Measurements from ENCODE around the gene PCDH9.
"Not testable (repeated sequence)": the region's sequence is repeated elsewhere in the genome, so short reads cannot be mapped to it uniquely, and the experiment has no call there.

PCDH9 gene

DNA sequence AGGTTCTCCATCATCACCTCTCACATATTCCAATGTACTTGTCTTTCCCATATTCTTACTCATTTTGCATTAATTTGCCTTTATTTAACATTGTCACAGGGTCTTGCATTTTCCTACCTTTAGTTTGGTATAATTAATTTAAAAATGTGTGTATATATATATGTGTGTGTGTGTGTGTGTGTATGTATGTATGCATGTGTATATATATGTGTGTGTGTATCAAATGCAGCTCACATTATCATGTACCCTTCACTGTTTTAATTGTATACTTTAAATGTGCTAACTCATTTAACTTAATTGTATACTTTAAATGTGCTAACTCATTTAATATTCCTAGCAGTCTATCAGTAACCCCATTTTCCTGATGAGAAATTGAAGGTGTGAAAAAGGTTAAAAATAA lies 104.5 kb downstream of the PCDH9 start:
- no peak for DNase-seq

DNA sequence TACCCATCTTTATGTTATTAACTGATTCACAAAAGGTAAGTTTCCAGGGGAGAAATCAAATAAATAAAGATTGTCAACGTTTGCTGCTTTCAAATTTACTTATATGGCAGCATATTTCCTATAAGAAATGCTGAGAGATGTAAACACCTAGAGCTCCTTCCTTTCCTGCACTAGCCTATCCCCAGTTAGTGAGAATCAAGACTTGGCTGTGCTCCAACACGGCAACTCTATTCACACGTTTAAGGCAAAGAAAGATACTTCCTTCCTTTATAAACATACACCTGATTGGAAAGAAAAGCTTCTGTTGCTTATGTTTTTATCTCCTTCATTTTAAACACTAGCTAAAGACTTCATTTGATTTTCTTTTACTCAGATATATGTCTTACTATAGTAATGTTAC lies 107.0 kb downstream of the PCDH9 start:
- DNase-seq = no peak

DNA sequence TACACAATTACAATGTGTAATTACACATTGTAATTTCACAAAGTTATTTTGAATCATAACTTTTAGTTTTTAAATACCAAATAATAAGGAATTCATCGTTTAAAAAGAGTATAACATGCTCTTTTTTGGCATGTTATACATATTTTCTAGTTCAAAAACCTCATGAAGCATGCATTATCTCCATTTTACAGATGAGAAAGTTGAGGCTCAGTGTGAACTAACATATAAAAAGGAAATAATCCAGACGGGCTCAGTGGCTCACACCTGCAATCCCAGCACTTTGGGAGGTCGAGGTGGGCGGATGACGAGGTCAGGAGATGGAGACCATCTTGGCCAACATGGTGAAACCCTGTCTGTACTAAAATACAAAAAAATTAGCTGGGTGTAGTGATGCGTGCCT lies 107.9 kb downstream of the PCDH9 start:
- DNase-seq = no peak

DNA sequence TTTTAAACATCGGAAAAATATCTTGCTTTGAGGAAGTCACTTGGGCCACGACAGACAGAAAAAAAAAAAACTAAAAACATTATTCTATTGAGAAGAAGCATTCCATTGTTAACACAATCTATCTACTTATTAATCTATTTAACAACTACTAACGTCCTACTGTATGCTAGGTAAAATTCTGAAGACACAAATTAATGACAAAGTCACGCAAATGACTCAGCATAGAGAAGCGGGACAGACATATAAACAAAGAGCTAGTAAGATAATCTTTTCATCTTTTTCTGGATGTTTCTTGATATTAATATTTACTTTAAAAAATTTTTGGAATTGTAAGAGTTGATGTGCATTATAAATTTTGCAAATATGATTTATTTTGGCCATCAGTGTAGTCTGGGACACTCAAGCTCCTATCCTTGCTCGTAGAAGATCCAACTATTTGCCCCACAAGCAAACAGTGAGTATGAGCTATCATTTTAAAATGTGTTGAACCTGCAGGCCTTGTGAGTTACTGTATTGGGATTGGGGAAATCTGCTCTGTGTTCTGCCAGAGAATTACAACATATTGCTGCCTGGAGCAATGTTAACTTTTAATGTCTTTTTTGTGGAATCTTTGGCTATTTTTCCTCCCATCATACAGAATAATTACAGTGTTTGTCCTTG lies 109.1 kb downstream of the PCDH9 start:
- DNase-seq = no peak

DNA sequence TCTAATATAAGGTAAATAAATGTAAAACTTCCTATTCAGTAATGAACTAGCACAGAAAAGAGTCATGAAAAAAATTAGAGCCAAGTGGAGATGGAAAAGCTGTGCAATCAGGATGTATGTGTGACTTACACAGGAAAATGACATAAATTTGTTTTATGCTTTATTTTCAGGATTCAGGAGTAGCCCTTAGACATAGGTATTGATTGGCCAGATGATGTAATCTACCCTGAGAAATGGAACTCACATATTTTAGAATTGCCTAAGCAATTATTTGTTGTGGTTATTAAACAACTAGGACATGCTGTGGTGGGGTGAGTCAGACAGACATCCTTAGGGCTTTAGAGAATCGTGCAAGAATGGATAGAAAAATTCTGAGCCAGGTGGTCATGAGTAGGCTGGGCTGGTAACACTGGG lies 110.6 kb downstream of the PCDH9 start:
- DNase-seq = no peak

DNA sequence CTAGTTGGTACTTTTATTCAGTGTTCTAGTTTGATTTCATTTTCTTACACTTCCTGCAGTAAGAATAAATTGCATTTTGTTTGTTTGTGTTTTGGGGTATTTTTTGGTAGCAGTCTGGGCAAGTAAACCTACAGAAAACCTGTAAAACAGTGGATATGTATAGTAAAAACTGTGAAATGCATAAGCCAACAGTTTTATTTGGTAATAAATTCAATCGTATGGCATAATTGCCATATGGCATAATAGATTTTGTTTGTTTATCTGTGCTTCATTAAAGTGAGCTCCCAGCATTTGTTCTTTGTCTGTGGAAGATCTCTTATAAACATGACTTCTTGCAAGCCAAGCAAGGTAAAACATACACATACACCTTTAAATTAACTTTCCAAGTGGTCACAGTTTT lies 111.9 kb downstream of the PCDH9 start:
- DNase-seq = no peak

DNA sequence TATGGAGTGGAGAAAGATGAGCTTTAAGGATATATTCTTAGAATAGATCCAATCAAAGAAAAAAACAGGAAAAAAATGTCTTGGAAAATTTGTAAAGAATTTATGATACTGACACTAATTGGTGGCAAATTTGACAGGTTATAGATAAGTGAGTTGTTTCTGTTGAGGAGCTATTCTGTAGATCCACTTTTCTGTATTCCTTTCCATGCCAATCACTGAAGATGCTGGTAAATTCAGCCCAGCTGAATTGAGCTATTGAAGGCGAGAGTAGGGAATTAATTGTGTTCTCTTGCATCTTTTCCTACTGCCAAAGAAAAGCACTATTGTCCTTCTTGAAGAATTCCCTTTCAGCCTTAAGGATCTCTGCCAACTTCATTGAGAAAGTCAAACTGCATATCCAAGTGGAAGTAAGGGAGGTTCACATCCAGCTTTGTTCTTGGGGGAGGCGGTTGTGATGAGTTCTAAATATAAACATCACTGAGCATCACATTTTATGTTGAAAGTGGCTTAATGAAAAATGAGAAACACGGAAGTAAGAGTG lies 113.1 kb downstream of the PCDH9 start:
- no peak for DNase-seq

DNA sequence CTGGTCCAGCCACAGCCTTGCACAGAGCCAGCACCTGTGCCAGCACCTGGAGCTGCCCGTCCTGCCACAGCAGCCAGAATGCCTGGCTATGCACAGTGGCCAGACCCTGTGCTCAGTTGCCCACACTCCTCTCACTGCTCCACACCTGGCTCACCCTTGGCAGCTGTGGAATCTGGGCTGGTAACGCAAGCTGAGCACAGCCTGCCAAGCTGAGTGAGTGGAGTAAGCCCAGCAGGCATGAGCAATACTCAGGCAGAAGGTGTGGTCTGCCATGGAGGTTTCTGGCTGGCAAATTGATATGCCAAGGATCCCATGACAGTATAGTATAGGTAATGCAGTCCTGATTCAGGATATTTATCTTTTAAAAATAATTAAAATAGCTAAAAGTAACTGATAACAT lies 122.2 kb downstream of the PCDH9 start:
- DNase-seq = no peak

DNA sequence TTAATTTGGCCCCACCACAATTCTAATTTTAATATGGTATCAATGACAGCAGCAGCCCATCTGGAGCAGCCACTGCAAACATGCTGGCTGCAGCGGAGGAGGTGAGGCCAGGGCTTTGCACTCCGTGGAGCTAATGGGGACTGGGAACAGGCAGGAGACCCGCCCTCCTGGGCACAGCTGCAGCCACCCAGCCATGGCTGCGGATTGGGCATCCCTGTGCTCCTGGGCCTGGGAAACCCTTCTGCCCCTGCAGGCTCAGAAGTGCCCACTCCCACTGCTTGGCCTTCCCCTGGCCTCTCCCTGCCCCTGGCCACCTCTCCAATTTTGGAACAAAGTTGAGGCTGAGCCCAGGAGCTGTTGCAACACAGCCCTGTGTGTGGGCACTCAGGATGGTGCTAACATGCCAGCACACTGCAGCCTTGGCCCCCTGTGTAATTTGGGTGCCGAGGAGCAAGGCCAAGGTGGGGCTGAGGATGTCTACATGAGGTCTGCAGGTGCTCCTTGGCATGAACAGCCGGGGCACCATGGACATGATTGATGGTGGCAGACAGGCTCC lies 123.6 kb downstream of the PCDH9 start:
- no peak for DNase-seq

DNA sequence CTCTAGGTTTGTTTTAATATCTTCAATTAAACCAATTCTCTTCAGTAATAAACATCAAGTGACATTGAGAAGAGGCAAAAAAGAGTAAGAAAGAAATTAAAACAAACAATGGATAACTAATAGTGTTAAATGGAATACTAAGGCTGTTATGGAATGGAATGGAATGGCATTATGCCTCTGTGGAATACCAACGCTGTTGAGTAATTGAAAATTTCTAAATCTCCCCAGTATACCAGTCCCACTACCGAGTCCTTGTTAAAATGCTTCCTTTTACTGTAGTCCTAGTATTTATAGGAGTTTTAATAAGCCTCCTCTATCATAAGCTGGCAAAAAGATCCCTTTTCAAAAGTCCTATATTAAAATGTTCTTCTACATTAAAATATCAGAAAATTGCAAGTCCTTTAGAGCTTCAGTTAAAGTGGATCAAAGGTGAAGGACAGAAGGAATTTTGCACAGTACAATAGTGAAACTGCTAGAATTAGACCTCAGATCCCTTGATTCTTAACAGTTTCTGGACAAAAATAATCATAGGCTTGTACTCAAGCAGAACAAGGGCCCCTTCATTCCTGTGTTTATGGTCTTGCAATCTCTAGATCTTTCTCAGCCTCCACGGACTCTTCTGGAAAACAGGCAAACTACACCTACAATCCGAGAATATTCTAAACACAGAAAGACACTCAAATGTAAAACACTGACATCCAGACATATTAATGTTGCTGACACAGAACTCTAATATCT lies 128.2 kb downstream of the PCDH9 start:
- no peak for DNase-seq

DNA sequence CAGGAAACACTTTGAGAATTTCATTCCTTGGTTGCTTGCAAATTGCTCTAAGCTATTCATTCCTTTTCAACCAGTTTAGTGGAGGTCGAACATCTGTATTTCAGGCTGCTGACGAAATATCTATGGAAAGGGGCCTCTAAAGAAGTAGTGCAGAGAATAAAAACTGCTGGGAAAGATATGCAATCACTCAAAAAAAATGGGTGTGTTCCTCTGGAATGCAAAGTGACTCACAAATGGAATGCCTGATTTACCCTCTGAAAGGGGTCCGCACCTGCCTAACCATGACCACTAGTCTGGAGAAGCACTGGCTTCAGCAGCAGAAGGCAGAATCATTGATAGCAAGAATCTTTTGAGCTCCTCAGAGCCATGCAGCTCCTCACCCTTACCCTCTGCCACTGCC lies 129.4 kb downstream of the PCDH9 start:
- DNase-seq = no peak

DNA sequence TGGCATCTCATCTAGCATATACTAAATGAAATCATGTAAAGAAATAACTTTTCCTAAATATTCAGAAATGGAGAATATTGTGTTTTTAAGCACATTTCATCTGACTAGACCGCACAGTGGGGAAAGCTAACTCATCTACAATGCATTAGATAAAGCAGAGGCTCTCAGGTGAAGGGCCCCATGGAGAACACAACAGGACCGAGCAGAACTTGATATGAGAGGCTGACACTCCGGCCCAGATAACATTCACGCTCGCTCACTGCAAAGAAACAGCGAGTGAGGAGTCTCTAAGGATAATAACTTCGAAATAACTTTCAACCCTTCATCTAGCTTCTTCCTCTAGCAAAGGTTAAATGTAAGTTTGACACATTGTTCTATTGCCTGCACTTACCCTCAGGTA lies 130.6 kb downstream of the PCDH9 start:
- no peak for DNase-seq

DNA sequence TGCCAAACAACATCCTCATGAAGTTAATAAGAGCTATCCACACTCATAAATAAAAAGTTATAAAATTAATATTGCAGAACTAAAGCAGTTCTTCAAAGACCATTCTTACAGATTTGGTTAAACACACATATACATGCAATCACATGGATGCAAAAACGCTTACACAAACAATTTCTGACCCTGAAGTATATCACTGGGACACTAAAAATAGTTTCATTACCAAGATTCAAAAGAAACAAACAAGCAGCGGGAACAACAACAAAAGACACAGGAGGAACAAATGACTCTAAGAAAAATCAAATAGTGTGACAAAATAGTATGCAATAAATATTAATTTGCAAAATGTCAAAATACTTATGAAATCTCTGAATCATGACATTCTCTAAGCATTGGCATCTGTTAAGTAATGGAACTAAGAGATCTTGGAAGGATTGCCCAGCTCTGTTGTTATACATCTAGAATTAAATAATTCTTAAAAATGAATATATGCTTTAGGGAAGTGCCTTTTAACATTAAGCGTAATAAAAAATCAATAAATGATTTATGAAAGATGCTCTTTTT lies 132.2 kb downstream of the PCDH9 start:
- DNase-seq = no peak

DNA sequence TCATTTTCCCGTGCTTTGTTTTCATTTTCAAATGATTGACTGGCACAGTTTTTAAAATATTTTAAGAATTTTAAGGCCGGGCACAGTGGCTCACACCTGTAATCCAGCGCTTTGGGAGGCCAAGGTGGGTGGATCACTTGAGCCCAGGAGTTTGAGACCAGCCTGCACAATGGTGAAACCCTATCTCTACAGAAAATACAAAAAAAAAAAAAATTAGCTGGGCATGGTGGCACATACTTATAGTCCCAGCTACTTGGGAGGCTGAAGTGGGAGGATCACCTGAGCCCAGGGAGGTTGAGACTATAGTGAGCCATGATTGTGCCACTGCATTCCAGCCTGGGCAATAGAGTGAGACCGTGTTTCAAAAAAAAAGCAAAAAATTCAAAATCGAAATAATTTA lies 133.2 kb downstream of the PCDH9 start:
- DNase-seq = not testable (repeated sequence)

DNA sequence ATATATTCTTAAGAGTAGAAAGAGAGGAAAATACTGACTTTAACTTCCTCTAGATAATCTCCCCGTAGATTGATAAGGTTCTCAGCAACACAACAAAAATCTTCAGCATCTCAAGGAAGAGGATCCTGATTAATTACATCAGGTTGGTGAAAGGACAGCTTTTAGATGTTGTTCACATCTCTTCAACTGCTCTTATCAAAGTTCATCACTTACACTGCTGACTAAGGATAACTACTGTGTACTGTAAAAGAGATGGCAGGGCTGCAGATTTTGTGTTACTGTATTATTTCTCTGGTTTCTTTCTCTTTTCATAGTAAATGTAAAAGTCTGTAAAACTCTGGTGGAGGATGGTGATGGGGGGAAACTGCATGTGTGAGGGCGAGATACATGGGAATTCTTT lies 133.7 kb downstream of the PCDH9 start:
- DNase-seq = no peak

DNA sequence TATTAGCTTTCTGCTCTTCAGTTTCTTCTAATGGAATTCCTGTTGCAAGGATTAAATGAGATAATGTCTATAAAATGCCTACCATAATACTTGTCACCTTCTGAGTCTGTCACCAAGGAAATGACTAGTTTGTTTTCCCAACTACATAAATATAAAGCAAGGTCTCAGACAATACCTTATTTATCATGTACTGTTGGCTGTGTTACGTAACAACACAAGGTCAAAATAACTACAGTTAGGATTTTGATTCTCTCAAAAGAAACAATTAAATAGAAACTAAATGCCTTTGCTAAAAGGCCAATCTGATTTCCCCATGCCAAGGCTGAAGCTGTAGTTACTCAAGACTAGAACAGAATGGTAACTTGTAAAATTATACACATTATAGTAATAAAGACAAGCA lies 134.5 kb downstream of the PCDH9 start:
- DNase-seq = no peak

DNA sequence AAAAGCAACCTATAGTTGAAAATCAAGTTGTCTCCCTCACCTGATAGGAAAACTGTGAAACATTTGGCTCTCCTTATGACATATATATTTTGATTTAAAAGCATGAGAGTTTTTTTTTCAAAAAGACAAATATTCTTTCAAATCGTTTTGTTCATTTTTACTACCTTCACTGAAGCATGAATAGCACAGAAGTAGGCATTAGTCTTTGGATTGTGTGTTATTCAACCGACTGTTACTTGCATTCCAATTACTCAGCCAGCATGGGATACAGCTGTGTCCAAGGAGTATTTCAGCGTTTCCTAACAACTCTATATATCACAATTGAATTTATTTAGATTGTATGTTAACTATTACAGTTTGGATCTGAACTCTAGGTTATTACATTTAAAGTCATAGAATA lies 135.2 kb downstream of the PCDH9 start:
- DNase-seq = no peak

DNA sequence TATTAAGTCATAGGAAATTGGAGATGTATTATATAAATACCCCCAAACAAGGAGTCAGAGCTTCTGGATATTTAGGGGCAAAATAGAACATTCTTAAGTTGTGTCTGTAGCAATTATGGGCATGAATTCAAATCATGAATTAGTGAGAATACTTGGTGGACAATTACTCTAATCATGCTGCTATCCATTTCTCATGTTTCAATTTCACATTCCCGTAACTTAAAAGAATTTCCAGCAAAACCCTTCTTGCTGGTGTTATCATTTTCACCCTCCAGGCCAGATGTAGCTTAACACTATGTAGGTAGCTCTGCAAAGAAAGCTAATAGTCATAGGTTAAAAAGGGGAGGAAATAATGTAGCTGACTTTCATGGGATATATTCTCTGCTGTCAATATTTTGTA lies 136.1 kb downstream of the PCDH9 start:
- DNase-seq = no peak

DNA sequence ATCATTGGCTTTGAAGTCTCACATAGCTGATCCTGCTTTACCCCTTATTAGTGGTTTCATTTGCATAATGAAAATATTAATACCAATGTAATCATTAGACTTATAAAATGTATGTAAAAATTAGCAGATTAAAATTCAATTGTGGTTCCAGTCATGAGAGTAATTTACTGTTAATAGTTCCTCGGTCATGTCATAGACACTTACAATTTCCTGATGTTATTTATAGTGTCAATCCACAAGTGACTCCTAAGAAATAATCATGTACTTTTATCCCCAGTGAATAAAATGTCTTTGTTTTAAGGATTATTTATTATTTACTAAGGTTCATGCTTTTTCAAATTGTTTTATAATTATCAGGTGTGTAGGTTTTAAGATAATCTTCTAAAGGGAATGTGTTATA lies 138.5 kb downstream of the PCDH9 start:
- DNase-seq = no peak

DNA sequence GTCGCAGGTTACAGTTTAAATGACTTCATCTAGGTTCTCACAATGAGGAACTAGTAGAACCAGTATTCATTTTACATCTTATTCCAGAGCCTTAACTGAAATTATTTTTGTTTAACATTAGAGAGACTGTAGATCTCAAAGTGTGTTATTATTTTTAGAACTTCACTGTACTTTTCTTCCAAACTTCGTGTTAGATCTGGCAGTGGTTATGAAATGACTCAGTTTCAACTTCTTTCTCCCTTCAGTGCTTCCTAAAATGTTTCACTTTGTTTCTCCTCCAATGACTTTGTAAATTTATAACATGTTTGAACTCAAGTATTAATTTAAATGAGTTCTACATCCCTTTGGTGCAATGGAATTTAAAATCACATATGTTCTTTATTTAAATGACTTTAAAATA lies 139.3 kb downstream of the PCDH9 start:
- no peak for DNase-seq

DNA sequence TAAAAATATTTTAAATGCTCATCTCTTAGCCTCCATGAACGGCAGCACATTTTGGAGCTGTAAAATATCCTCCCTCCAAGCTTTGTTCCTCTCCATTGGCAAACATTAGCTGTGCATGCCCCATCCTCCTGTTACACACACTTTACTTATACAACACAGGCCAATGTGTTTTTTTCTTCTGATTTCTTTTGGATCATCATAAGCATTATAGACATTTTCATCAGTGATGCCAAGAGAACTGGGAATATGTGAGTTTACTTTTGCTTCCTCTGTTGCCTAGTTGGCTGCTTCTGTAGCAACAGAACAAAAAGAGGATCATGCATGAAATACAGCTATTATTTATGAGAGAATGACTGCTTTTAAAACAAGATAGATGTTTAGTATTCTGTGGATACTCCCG lies 142.6 kb downstream of the PCDH9 start:
- no peak for DNase-seq

DNA sequence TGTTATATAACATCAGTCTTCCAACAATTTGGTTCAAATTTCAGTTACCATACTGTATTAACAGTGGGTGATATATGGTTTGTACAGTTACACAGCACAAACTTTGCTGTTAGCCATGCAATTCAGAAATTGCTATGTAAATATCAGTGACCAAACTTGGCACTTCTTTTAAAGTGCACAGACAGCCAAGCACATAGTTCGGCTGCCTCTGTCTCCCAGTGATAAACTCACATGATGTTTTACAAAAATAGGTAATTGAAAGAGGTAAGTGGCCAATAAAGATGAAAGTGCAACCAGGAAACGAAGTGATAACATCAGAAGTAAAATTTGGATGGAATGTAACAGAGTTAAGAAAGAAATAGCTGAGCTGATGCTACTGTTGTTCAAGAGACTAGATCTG lies 143.9 kb downstream of the PCDH9 start:
- DNase-seq = no peak

DNA sequence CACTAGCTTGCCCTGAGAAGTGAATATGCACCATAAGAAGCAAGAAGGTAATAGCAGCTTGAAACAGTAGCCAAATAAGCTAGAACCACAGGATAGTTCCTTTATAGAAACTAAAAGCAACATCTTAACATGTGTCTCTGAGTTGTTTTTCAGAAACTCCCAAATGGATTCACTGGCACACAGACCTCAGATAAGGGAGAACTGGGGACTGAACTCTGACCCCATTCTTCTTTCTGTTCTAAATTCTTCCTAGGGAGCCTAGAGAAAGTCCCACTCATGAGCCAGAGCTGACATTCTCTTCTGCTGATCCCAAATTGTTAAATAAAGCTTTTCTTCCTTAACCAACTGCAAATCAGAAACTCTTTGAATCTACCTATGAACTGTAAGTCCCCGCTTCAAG lies 146.1 kb downstream of the PCDH9 start:
- no peak for DNase-seq

DNA sequence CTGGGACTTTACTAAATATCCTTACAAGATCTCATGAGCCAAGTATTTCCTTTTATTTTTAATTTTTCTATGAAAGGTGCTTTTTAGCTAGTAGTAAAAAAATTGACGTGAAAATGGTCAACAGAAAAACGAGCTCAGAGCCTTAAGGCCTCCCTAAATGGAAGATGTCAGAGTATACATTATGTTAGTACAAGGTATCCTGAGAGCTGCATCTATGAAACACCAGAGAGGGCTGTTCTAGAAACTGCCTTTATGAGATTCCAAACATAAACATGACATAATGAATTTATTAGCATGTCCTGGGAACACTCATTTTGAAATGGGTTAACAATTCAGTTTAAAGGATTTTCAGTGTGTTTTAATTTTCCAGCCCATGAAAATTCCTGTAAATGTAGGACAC lies 146.6 kb downstream of the PCDH9 start:
- DNase-seq = no peak
